Panc1 (cell line): Measurements from ENCODE around the gene ERRFI1. TPM values are rescaled to one million over a fixed set of nuclear protein-coding genes. Genes with fewer than 3 reads are reported as not detected.

Experiments
- ATAC-seq: fragments of 200-7000 bp; cut with Tn5 transposase; 2 replicates; pipeline ENCODE4 v1.9.1; 2020; ENCODE audit warnings: mild to moderate bottlenecking, moderate library complexity
- BruUV-seq: library from RNA; stranded (reverse); fragments of 400-500 nt; replicated peaks from 2 replicates; lab custom pipeline; 2021; lab: Mats Ljungman, UMichigan
- CTCF ChIA-PET: fragments of 300-600 bp; sonication (Branson Sonifier 250); formaldehyde crosslinking; loops from one replicate; lab custom pipeline; 2022; ENCODE audit warnings: antibody characterized with exemption; lab: Charles Lee
- POLR2A ChIA-PET: fragments of 300-600 bp; sonication (Branson Sonifier 250); formaldehyde crosslinking; loops from one replicate; lab custom pipeline; 2022; ENCODE audit warnings: antibody characterized with exemption; lab: Charles Lee
- DNase-seq: peaks from one replicate; pipeline ENCODE4 v3.0.0-alpha.2; 2010; ENCODE audit warnings: low read depth, low spot score
- H3K27ac ChIP-seq: 2 replicates; pipeline ENCODE4 v1.5.1; 2011; ENCODE audit warnings: mild to moderate bottlenecking, low read length, inconsistent platforms
- H3K27me3 ChIP-seq: fragments of 200-500 bp; sonication (Bioruptor generic); 2 replicates; pipeline ENCODE4 v1.6.0; 2014; ENCODE audit warnings: low read length, inconsistent platforms; ENCODE audit not compliant: control insufficient read depth, insufficient read depth
- H3K36me3 ChIP-seq: fragments of 200-500 bp; sonication (Bioruptor generic); 2 replicates; pipeline ENCODE4 v1.5.1; 2014; ENCODE audit warnings: inconsistent platforms, mild to moderate bottlenecking, low read length, moderate library complexity; ENCODE audit not compliant: control insufficient read depth, insufficient read depth
- H3K4me1 ChIP-seq: 2 replicates; pipeline ENCODE4 v1.5.1; 2011; ENCODE audit warnings: inconsistent platforms, mild to moderate bottlenecking, low read length, moderate library complexity; ENCODE audit not compliant: control insufficient read depth, insufficient read depth
- H3K4me3 ChIP-seq, 2 experiments: 2 replicates each; pipeline ENCODE4 v1.5.1; 2011 to 2012; ENCODE audit warnings: low read depth in 2 of 2, low read length in 2 of 2, mild to moderate bottlenecking in 2 of 2, inconsistent platforms in 1 of 2, moderate library complexity in 1 of 2
- H3K9me3 ChIP-seq: fragments of 200-500 bp; sonication (Bioruptor generic); 2 replicates; pipeline ENCODE4 v1.5.1; 2014; ENCODE audit warnings: low read depth, mild to moderate bottlenecking, inconsistent platforms, low read length, moderate library complexity; ENCODE audit not compliant: control insufficient read depth, insufficient read depth
- CTCF ChIP-seq: fragments of 450-650 bp; IDR thresholded peaks from 2 replicates; pipeline ENCODE4 v1.5.1; 2017; ENCODE audit warnings: mild to moderate bottlenecking
- POLR2AphosphoS5 ChIP-seq: IDR thresholded peaks from 2 replicates; pipeline ENCODE4 v1.6.1; 2012; ENCODE audit warnings: mild to moderate bottlenecking, low read depth, low read length, moderate library complexity
- SIN3A ChIP-seq: IDR thresholded peaks from 2 replicates; pipeline ENCODE4 v1.6.1; 2012; ENCODE audit warnings: low read depth, mild to moderate bottlenecking, low read length, moderate library complexity, borderline replicate concordance; ENCODE audit not compliant: insufficient read depth
- TCF7L2 ChIP-seq: IDR thresholded peaks from 2 replicates; pipeline ENCODE4 v1.6.1; 2011; ENCODE audit warnings: mild to moderate bottlenecking, low read depth, low read length, inconsistent platforms
- in situ Hi-C: cut with HindIII; loops from 2 replicates; pipeline ENCODE4 v1.10.0; 2016; ENCODE audit warnings: low sequenced_read_pairs, low pct_unique_long_range_greater_than_20kb
- intact Hi-C: fragments of 100-400 bp; cut with micrococcal nuclease; formaldehyde crosslinking; loops from one replicate; pipeline ENCODE4 v1.10.0; 2022; ENCODE audit not compliant: unreplicated experiment
- total RNA-seq: library from RNA; stranded (reverse); gene quantifications from one replicate; pipeline ENCODE4 v1.2.1, GENCODE V29; 2021; ENCODE audit not compliant: unreplicated experiment
- TF ChIP-seq, protein P1 (sequence below), 2 experiments: IDR thresholded peaks; 2 replicates each; pipeline ENCODE4 v1.6.1; 2011 to 2012; ENCODE audit warnings: low read depth in 2 of 2, control low read depth in 1 of 2, low read length in 1 of 2, mild to moderate bottlenecking in 1 of 2, moderate library complexity in 1 of 2; ENCODE audit not compliant: insufficient read depth in 1 of 2

The ERRFI1 gene
- total RNA-seq, 1 experiment from 2014 or later: 299 TPM

DNA sequence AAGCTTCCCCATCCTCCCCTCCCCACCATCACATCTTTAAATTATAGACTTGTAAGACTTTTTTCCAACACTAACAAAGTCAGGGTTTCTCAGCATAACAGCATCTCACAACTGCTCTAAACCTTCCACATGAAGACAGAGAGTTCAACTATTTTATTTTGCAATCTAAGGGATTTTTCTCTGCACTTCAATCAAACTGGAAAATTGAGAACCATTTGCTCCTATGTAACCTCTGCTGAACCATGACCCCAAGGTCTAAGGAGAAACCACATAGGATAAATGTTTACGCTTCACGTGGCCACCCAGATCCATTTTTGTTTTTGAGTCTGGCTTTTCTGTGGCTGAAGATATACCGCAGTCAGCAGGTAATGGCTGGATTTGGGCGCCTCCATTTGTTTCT is 13.2 kb downstream of the ERRFI1 start:
- CTCF ChIA-PET: no interaction called here
- POLR2A ChIA-PET: no interaction called here
- H3K4me3 ChIP-seq: peak overlapping the region in 1 of 2 experiments; percentile 45; a peak in 3 of 4 replicates
- TF ChIP-seq SIN3A (no peak), POLR2AphosphoS5 (no peak; the same call in 1 of the 2 replicates), CTCF (no peak), TCF7L2 (no peak)
- TF ChIP-seq, protein P1, sequence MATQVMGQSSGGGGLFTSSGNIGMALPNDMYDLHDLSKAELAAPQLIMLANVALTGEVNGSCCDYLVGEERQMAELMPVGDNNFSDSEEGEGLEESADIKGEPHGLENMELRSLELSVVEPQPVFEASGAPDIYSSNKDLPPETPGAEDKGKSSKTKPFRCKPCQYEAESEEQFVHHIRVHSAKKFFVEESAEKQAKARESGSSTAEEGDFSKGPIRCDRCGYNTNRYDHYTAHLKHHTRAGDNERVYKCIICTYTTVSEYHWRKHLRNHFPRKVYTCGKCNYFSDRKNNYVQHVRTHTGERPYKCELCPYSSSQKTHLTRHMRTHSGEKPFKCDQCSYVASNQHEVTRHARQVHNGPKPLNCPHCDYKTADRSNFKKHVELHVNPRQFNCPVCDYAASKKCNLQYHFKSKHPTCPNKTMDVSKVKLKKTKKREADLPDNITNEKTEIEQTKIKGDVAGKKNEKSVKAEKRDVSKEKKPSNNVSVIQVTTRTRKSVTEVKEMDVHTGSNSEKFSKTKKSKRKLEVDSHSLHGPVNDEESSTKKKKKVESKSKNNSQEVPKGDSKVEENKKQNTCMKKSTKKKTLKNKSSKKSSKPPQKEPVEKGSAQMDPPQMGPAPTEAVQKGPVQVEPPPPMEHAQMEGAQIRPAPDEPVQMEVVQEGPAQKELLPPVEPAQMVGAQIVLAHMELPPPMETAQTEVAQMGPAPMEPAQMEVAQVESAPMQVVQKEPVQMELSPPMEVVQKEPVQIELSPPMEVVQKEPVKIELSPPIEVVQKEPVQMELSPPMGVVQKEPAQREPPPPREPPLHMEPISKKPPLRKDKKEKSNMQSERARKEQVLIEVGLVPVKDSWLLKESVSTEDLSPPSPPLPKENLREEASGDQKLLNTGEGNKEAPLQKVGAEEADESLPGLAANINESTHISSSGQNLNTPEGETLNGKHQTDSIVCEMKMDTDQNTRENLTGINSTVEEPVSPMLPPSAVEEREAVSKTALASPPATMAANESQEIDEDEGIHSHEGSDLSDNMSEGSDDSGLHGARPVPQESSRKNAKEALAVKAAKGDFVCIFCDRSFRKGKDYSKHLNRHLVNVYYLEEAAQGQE (IDR thresholded peaks at IDR 0.05; ENCODE audit: insufficient read depth in 1 of 2, low read depth in 2 of 2, low read length in 1 of 2): no peak
- no peaks in the 10 kb centered on the region for H3K27me3 ChIP-seq
- peaks cover 98% of the 10 kb centered on the region for H3K4me1 ChIP-seq
- ATAC-seq (no peak), DNase-seq (no peak)
- no peaks in the 10 kb centered on the region for H3K9me3 ChIP-seq
- intact Hi-C loops (no loop called here), in situ Hi-C loops (no loop called here)
- H3K27ac ChIP-seq: peak overlapping the region; percentile 99
- BruUV-seq: no TSS peak
- H3K36me3 ChIP-seq: peaks cover 49% of the 10 kb centered on the region

GRCh38 chr1:8011923-8012858 is 13.9 kb downstream of the ERRFI1 start:
- ChIA-PET POLR2A (interaction anchor here (0.6 to 1.2 kb wide), 3 partner anchors 20 to 135 kb away, joined by 3 to 4 read pairs (median 3); no protein-coding TSS in a partner anchor), CTCF (interaction anchor here (0.6 to 0.8 kb wide), 2 partner anchors 11 to 304 kb away, joined by 3 read pairs; no protein-coding TSS in a partner anchor)
- intact Hi-C loops: no loop called here
- no peak for ATAC-seq
- peak overlapping the region; percentile 99 for H3K27ac ChIP-seq
- TF ChIP-seq POLR2AphosphoS5 (peak; percentile 87), CTCF (no peak)
- H3K9me3 ChIP-seq: no peaks in the 10 kb centered on the region
- BruUV-seq: TSS peak; percentile 32
- no peak for DNase-seq
- H3K4me1 ChIP-seq: peaks cover 97% of the 10 kb centered on the region
- in situ Hi-C loops: no loop called here
- peaks cover 49% of the 10 kb centered on the region for H3K36me3 ChIP-seq
- H3K27me3 ChIP-seq: no peaks in the 10 kb centered on the region
- H3K4me3 ChIP-seq: peak overlapping the region; percentile 5 to 45; a peak in 3 of 4 replicates
